Measurements from ENCODE around the gene VIPR2.

Gene VIPR2

DNA sequence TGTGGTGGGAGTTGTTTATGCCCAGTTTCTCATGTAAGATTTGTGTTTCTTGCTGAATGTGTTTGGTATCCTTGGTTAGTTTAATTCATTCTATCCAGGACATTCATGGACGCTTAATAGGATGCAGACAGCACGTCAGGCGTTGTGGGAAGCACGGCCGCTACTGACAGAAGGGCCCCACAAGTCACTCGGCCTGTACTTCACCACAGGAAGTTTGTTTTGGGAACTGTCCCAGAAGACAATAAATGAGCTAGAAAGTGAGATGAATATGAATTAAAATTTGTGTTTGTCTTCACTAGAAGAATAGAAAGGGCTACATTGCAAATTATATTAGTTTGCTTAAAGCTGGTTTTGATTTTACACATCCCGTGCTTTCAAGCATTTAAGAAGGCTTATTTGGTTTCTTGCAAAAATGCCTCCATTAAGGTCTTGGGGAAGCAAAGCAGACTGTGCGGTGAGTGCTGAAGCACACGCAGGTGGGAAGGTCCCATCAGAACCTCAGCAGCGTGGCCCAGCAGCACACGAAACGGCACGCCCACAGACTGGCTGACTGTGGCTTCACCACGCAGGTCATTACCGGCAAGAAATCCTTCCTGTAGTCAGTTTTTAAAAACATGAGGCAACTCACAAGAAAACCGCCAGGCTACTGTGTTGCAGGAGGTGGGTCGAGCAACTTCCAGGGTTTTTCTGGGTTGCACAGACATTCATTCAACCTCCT, 74.1 kb downstream of the VIPR2 start:
- Histone ChIP-seq H3K9me3 (ENCODE audit: control insufficient read depth, insufficient read depth, low read length) (no peaks in the 10 kb centered on the region), H3K4me1 (ENCODE audit: control insufficient read depth, insufficient read depth, low read length) (no peaks in the 10 kb centered on the region)

DNA sequence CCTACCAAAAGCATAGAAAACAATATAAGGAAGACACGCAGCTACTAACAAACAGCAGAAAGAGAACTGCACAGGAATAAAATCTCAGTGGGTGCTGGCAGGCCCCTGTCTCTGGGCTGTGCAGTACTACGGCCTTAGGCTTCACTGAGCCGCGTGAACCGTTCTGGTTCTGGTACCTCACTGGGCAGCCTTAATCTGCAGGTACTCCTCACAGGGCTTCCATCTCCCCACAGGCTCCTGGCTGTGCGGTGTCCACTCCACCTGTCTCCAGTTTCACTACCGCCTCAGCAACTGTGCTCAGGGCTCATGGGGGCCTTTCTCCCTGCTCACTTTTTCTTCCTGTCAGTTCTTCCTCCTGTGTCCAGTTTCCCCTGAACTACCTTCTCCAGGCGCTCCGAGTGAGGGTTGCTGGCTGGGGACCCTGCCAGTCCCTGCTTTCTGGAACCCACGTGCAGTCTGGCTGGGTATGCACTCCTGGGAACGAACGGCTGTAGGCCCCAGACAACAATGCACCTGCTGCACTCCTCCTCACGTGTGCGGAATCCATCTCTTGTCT, 75.7 kb downstream of the VIPR2 start:
- H3K27me3 ChIP-seq (ENCODE audit: control insufficient read depth, insufficient read depth, low read length) = no peaks in the 10 kb centered on the region

More for the DNA sequence above, 74.1 kb downstream of the VIPR2 start:
- no peaks in the 10 kb centered on the region for H3K27me3 ChIP-seq (ENCODE audit: control insufficient read depth, insufficient read depth, low read length)
- no peak overlapping the region for H3K4me3 ChIP-seq (ENCODE audit: low read depth, low read length)
- H3K9ac ChIP-seq (ENCODE audit: low read depth, low read length) = no peak overlapping the region
- H3K36me3 ChIP-seq (ENCODE audit: control insufficient read depth, insufficient read depth, low read length) = no peaks in the 10 kb centered on the region

DNA sequence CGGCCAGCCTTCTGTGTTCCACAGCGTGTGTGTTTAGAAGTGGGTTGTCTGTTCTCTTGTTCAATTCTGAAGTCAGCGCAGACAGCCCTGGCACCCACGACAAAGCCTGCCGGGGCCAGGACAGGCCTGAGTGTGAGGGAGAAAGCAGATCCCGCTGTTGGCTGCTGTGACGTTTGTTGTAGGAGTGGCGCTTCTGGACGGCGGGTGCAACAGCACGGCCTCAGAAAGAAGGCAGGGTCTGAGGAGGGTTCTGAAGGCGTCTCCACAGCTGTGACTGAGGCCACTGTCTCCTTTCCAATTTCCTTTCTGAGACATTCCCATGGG, 76.2 kb downstream of the VIPR2 start:
- H3K27me3 ChIP-seq (ENCODE audit: control insufficient read depth, insufficient read depth, low read length) = no peaks in the 10 kb centered on the region
- H3K36me3 ChIP-seq (ENCODE audit: control insufficient read depth, insufficient read depth, low read length) = no peaks in the 10 kb centered on the region
- H3K9ac ChIP-seq (ENCODE audit: low read depth, low read length) = no peak overlapping the region
- no peaks in the 10 kb centered on the region for H3K4me1 ChIP-seq (ENCODE audit: control insufficient read depth, insufficient read depth, low read length)
- H3K4me3 ChIP-seq (ENCODE audit: low read depth, low read length) = no peak overlapping the region
- H3K9me3 ChIP-seq (ENCODE audit: control insufficient read depth, insufficient read depth, low read length) = no peaks in the 10 kb centered on the region

More for the DNA sequence above, 75.7 kb downstream of the VIPR2 start:
- no peaks in the 10 kb centered on the region for H3K9me3 ChIP-seq (ENCODE audit: control insufficient read depth, insufficient read depth, low read length)
- no peaks in the 10 kb centered on the region for H3K4me1 ChIP-seq (ENCODE audit: control insufficient read depth, insufficient read depth, low read length)
- no peaks in the 10 kb centered on the region for H3K36me3 ChIP-seq (ENCODE audit: control insufficient read depth, insufficient read depth, low read length)
- H3K4me3 ChIP-seq (ENCODE audit: low read depth, low read length) = no peak overlapping the region
- H3K9ac ChIP-seq (ENCODE audit: low read depth, low read length) = no peak overlapping the region

DNA sequence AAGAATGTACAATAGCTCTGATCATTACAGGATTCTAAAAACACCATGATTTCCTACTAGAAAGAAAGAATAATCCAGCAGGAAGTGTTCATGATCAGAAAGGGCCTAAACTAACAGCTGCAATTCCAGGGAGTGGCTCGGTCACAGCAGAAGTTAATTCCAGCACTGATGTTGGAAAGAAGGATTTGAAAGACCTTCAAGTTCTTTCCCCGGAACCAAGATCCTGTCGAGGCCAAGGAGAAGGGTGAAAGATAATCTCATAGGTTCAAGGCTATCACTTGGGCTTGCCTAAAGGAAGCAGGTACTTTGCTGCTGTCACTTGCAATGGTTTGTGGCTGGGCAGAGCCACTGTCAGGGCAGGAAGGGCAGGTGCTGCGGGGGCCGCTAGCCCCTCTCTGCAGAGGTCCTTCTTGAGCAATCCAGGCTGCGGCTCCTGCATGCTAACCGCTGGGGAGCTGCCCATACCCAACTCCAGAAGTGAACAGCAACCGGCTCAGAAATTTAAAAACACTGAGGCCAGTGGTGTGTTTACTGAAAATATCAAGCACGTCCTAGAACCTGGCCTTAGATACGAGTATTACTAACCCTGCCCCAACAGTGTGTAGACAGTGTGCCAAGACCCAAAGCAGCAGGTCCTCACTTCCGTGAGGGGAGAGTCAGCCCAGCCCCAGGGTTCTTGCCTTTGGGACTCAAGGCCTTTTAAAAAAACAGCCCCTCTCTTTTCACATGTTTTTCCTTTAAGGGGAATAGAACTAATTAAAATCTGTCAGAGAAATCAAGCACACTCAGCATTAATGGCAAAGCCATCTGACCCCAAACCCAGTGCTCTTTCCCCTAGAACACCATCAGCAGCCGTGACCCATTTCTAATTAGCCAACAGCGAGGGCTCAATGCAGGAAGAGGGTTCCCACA, 76.8 kb downstream of the VIPR2 start:
- Histone ChIP-seq H3K4me3 (ENCODE audit: low read depth, low read length) (no peak overlapping the region), H3K9ac (ENCODE audit: low read depth, low read length) (no peak overlapping the region), H3K27me3 (ENCODE audit: control insufficient read depth, insufficient read depth, low read length) (no peaks in the 10 kb centered on the region), H3K4me1 (ENCODE audit: control insufficient read depth, insufficient read depth, low read length) (no peaks in the 10 kb centered on the region), H3K36me3 (ENCODE audit: control insufficient read depth, insufficient read depth, low read length) (no peaks in the 10 kb centered on the region), H3K9me3 (ENCODE audit: control insufficient read depth, insufficient read depth, low read length) (no peaks in the 10 kb centered on the region)

- H3K4me1 ChIP-seq (ENCODE audit: control insufficient read depth, insufficient read depth, low read length) = no peaks in the 10 kb centered on the region
- no peaks in the 10 kb centered on the region for H3K9me3 ChIP-seq (ENCODE audit: control insufficient read depth, insufficient read depth, low read length)
- H3K9ac ChIP-seq (ENCODE audit: low read depth, low read length) = no peak overlapping the region
- no peak overlapping the region for H3K4me3 ChIP-seq (ENCODE audit: low read depth, low read length)
- H3K27me3 ChIP-seq (ENCODE audit: control insufficient read depth, insufficient read depth, low read length) = no peaks in the 10 kb centered on the region
- no peaks in the 10 kb centered on the region for H3K36me3 ChIP-seq (ENCODE audit: control insufficient read depth, insufficient read depth, low read length)
Observed at GRCh38 chr7:159066816-159067575, 77.7 kb downstream of the VIPR2 start.

GRCh38 chr7:159065852-159066480, 78.7 kb downstream of the VIPR2 start:
- Histone ChIP-seq H3K36me3 (ENCODE audit: control insufficient read depth, insufficient read depth, low read length) (no peaks in the 10 kb centered on the region), H3K27me3 (ENCODE audit: control insufficient read depth, insufficient read depth, low read length) (peaks cover 2% of the 10 kb centered on the region), H3K9me3 (ENCODE audit: control insufficient read depth, insufficient read depth, low read length) (no peaks in the 10 kb centered on the region), H3K9ac (ENCODE audit: low read depth, low read length) (no peak overlapping the region), H3K4me3 (ENCODE audit: low read depth, low read length) (no peak overlapping the region), H3K4me1 (ENCODE audit: control insufficient read depth, insufficient read depth, low read length) (no peaks in the 10 kb centered on the region)

DNA sequence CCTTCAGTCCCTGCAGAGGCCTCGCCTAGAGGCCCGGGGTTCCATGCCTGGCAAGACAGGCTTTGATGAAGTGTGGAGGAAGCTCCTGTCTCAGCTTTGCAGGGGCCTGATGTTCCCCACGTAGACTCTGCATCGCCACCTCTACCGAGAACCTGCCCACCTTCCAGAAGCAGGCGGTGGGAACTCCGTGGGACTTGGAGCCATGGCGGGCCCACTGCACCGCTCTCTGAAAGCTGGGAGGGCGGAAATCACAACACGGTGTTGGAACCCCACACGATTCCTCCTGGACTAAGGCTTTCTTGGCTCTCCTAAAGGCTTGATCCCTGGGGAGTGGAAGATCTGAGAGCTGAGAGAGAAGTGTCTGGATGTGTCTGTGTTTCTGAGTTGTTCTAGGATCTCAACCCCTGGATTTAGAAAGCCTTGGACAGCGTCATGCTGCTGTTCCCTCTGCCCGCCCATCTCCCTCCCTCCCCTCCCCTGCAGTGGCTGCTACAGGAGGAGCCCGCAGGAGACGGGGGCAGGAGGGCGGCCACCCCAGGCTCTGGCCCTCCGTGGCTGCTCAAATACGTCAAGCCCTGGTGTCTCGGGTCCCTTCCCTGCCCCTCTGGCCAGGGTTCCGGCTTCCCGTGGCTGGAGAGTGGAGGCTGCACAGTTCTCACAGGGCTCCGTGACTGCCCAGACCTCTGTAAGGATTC, 79.7 kb downstream of the VIPR2 start:
- H3K4me1 ChIP-seq (ENCODE audit: control insufficient read depth, insufficient read depth, low read length) = no peaks in the 10 kb centered on the region
- H3K36me3 ChIP-seq (ENCODE audit: control insufficient read depth, insufficient read depth, low read length) = no peaks in the 10 kb centered on the region
- H3K27me3 ChIP-seq (ENCODE audit: control insufficient read depth, insufficient read depth, low read length) = peaks cover 6% of the 10 kb centered on the region
- no peak overlapping the region for H3K4me3 ChIP-seq (ENCODE audit: low read depth, low read length)
- no peaks in the 10 kb centered on the region for H3K9me3 ChIP-seq (ENCODE audit: control insufficient read depth, insufficient read depth, low read length)
- H3K9ac ChIP-seq (ENCODE audit: low read depth, low read length) = no peak overlapping the region

DNA sequence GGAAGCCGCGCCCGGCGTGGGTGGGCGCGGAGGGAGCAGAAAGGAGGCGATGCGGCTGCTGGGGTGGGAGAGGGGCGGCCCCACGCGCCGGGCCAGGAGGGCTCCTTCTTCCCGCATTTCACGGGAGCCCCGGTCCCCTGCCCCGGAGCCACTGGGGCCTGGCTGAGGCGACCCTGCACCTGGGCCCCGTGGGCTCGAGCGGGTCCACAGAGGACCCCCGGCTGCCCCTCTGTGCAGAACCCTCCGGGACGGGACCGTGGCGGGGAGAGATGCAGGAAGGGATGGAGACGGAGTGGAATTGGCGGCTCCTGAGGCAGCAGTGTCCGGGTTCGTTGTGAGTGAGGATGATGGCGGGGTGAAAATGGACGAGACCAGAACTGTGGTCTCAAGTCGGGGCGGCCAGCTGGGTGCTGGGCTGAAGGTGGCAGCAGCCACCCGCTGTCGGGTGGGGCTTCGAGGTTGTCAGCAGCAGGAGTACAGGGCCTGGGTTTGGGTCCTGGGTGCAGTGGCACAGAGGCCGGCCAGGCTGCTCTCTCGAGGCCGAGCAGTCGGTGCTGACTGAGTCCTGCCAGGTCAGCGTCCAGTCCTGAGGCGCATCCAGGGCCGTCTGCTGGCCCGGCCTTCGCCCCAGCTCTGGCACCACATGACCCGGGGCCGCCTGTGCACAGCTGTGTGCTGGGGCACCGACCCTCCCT, 80.4 kb downstream of the VIPR2 start:
- no peaks in the 10 kb centered on the region for H3K4me1 ChIP-seq (ENCODE audit: control insufficient read depth, insufficient read depth, low read length)
- H3K9me3 ChIP-seq (ENCODE audit: control insufficient read depth, insufficient read depth, low read length) = no peaks in the 10 kb centered on the region
- no peak overlapping the region for H3K4me3 ChIP-seq (ENCODE audit: low read depth, low read length)
- no peaks in the 10 kb centered on the region for H3K36me3 ChIP-seq (ENCODE audit: control insufficient read depth, insufficient read depth, low read length)
- H3K9ac ChIP-seq (ENCODE audit: low read depth, low read length) = no peak overlapping the region
- peaks cover 6% of the 10 kb centered on the region for H3K27me3 ChIP-seq (ENCODE audit: control insufficient read depth, insufficient read depth, low read length)

DNA sequence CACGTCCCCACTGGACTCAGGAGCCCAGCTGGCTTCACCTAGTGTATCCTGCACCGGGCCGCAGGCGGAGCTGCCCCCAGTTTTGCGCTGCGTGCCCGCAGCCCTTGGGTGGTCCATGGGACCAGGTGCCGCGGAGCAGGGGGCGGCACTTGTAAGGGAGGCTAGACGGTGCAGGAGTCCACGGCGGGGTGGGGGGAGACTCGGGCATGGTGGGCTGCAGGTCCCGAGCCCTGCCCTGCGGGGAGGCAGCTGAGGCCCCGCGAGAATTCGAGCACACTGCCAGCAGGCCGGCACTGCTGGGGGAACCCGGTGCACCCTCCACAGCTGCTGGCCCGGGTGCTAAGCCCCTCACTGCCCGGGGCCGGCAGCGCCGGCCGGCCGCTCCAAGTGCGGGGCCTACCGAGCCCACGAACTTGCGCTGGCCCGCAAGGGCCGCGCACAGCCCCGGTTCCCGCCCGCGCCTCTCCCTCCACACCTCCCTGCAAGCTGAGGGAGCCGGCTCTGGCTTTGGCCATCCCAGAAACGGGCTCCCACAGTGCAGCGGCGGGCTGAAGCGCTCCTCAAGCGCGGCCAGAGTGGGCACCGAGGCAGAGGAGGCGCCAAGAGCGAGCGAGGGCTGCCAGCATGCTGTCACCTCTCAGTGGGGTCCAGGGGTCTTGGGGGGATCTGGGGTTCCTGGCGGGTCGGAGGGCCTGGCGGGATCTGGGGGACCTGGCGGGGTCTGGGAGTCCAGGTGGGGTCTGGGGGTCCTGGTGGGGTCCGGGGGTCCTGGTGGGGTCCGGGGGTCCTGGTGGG, 81.4 kb downstream of the VIPR2 start:
- H3K4me3 ChIP-seq (ENCODE audit: low read depth, low read length) = no peak overlapping the region
- H3K9ac ChIP-seq (ENCODE audit: low read depth, low read length) = no peak overlapping the region
- H3K27me3 ChIP-seq (ENCODE audit: control insufficient read depth, insufficient read depth, low read length) = peaks cover 6% of the 10 kb centered on the region
- H3K36me3 ChIP-seq (ENCODE audit: control insufficient read depth, insufficient read depth, low read length) = no peaks in the 10 kb centered on the region
- no peaks in the 10 kb centered on the region for H3K4me1 ChIP-seq (ENCODE audit: control insufficient read depth, insufficient read depth, low read length)
- H3K9me3 ChIP-seq (ENCODE audit: control insufficient read depth, insufficient read depth, low read length) = no peaks in the 10 kb centered on the region

GRCh38 chr7:159062569-159062968, 82.1 kb downstream of the VIPR2 start:
- peaks cover 6% of the 10 kb centered on the region for H3K27me3 ChIP-seq (ENCODE audit: control insufficient read depth, insufficient read depth, low read length)
- H3K9ac ChIP-seq (ENCODE audit: low read depth, low read length) = no peak overlapping the region
- H3K9me3 ChIP-seq (ENCODE audit: control insufficient read depth, insufficient read depth, low read length) = no peaks in the 10 kb centered on the region
- H3K4me1 ChIP-seq (ENCODE audit: control insufficient read depth, insufficient read depth, low read length) = no peaks in the 10 kb centered on the region
- no peaks in the 10 kb centered on the region for H3K36me3 ChIP-seq (ENCODE audit: control insufficient read depth, insufficient read depth, low read length)
- H3K4me3 ChIP-seq (ENCODE audit: low read depth, low read length) = no peak overlapping the region
